ENCODE measurements around the gene ULK3. TPM values are rescaled to one million over a fixed set of nuclear protein-coding genes. Genes with fewer than 3 reads are reported as not detected.

Gene ULK3
- total and polyA plus RNA-seq, 2 of the 4 experiments (the other 2 are of a cell fraction), result 11.8 to 22.7 TPM

- no peak overlapping the region for H3K4me3 ChIP-seq (ENCODE audit: insufficient read depth, low read depth, low read length)
- H4K91ac ChIP-seq (ENCODE audit: insufficient read depth, low read depth, low read length), result no peak overlapping the region
- intact Hi-C loops (cut with micrococcal nuclease), result loop anchor here (5.0 kb wide), 1 partner anchor 50 kb away; the partner anchor contains the start of gene ULK3
- WGBS, 2 experiments (ENCODE audit: extremely low coverage in 2 of 2, insufficient read length in 1 of 2), result no CpG with 5 or more reads among the region's 3 CpGs
- no peak overlapping the region for H3K14ac ChIP-seq (replicated peaks; ENCODE audit: low read depth, low read length)
- TF ChIP-seq MAFK (IDR thresholded peaks at IDR 0.05; ENCODE audit: low read depth, low read length), result no peak
- peak overlapping the region; percentile 30 for H2AK9ac ChIP-seq (replicated peaks; ENCODE audit: low read depth, low read length, poor library complexity)
- H2AFZ ChIP-seq (replicated peaks; ENCODE audit: low read length, poor library complexity), result no peak overlapping the region
- CTCF ChIA-PET, result interaction anchor here (1.1 kb wide), 1 partner anchor 9 kb away, joined by 3 read pairs; no protein-coding TSS in a partner anchor
- H2BK15ac ChIP-seq (ENCODE audit: low read depth, low read length), result no peak overlapping the region
- no peak overlapping the region for H2BK120ac ChIP-seq (ENCODE audit: low read depth, low read length)
- no peak overlapping the region for H2BK20ac ChIP-seq (ENCODE audit: low read depth, low read length)
- peaks cover 32% of the 10 kb centered on the region for H3K36me3 ChIP-seq (ENCODE audit: control insufficient read depth, insufficient read depth, low read length)
- H3K27me3 ChIP-seq (ENCODE audit: control insufficient read depth, insufficient read depth, low read length), result no peaks in the 10 kb centered on the region
- no peak overlapping the region for H3K23ac ChIP-seq (ENCODE audit: low read depth, low read length)
- in situ Hi-C loops (cut with MboI; ENCODE audit: low sequenced_read_pairs), result no loop called here
- no peaks in the 10 kb centered on the region for H3K9me3 ChIP-seq (ENCODE audit: control insufficient read depth, insufficient read depth, low read length)
- POLR2A ChIA-PET (ENCODE audit: unreplicated experiment), result no interaction called here
- no peaks in the 10 kb centered on the region; the same call in 1 of the 2 replicates for H4K20me1 ChIP-seq (ENCODE audit: insufficient read depth, low read length)
- no peak overlapping the region for H3K4me2 ChIP-seq (ENCODE audit: low read depth, low read length)
- H3K4ac ChIP-seq (ENCODE audit: low read depth, low read length), result no peak overlapping the region
- peaks cover 19 to 37% of the 10 kb centered on the region in 2 experiments; a peak in 3 of 4 replicates for H3K79me1 ChIP-seq (ENCODE audit: low read depth in 1 of 2, low read length in 2 of 2)
- no peak overlapping the region for H4K5ac ChIP-seq (ENCODE audit: low read depth, low read length)
- no peak overlapping the region for H4K8ac ChIP-seq (ENCODE audit: low read depth in 2 of 2, low read length in 2 of 2)
- BruUV-seq (replicated peaks), result no TSS peak
- H3K18ac ChIP-seq (ENCODE audit: low read depth, low read length), result no peak overlapping the region
- no peak overlapping the region for H3K56ac ChIP-seq (ENCODE audit: extremely low read depth, insufficient read depth, low read length)
- no peak overlapping the region for H2AK5ac ChIP-seq (ENCODE audit: low read depth, low read length)
- dilution Hi-C loops (cut with HindIII; ENCODE audit: low sequenced_read_pairs, unreplicated experiment), result no loop called here
- peaks cover 22% of the 10 kb centered on the region for H3K9me1 ChIP-seq (ENCODE audit: insufficient read depth, low read length)
- H3K27ac ChIP-seq (ENCODE audit: insufficient read depth, low read length), result no peak overlapping the region
- no peak for ATAC-seq (ENCODE audit: low read depth)
- no peak overlapping the region for H2BK5ac ChIP-seq (ENCODE audit: low read depth, low read length, poor library complexity, severe bottlenecking)
- H3K4me1 ChIP-seq (ENCODE audit: control insufficient read depth, insufficient read depth, low read length), result peaks cover 9% of the 10 kb centered on the region
- H3K9ac ChIP-seq (ENCODE audit: low read depth, low read length), result no peak overlapping the region
- DNase-seq, result no peak
Observed at GRCh38 chr15:74892313-74892712, 49.4 kb upstream of the ULK3 start.

Measured in IMR-90 (cell line).